Muscle of back (tissue), 11 donors: ENCODE data around the gene DUS1L. TPM values are rescaled to one million over a fixed set of nuclear protein-coding genes. Genes with fewer than 3 reads are reported as not detected.

Experiments
- DNase-seq, 3 donors: peaks; one replicate each; pipeline versions ENCODE4 v3.0.0 to v3.0.0-alpha.2; 2013
- polyA plus RNA-seq, 10 donors: library from polyadenylated mRNA; unstranded; fragments of 120-200 nt; gene quantifications; one replicate each; pipeline ENCODE4 v1.2.1, GENCODE V29; 2013; ENCODE audit not compliant: insufficient read length in 10 of 10

DUS1L gene
- polyA plus RNA-seq, 10 donors: 43.1 to 61.5 (median 53.2) TPM

- peak in 1 of 3 donors; percentile 2 for DNase-seq
Observed at GRCh38 chr17:82058230-82058854, 7.3 kb downstream of the DUS1L start.

DNA sequence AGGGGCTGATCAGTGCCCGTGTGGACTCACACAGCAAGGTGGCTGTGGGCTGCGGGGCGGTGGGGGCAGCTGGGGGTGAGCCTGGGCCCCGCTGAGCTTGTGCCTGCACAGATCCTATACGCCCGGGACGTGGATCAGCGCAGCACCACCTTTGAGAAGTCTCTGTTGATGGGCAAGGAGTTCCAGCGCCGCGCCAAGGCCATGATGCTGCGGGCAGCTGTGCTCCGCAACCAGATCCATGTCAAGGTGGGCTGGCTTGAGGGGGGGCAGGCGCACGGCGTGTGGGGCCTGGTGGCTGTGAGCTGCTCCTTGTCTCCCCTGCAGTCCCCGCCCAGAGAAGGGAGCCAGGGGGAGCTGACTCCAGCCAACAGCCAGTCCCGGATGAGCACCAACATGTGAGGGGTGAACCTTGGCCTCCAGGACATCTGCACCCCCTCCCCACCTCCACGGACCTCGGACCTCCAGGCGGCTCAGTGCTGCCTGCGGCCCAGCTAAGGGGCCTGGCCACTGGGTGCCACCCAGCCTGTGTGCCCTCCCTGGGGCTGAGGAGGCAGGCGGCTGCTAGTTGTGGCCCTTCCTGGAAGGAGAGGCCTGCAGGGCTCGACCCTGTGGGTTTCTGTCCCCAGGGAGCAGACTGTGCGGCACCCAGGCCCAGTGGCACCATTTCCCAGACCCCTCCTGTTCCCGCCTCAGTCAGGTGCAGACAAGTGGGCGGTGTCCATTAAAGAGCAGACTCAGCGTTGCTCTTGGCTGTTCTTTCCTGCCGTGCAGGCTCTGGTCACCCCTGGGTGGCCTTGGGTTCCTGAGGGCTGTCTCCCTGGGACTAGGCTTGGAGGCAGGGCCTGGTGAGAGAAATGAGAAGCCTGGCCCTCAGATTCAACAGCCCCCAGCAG, 8.6 kb downstream of the DUS1L start:
- DNase-seq: peak in 1 of 3 donors; percentile 11

DNA sequence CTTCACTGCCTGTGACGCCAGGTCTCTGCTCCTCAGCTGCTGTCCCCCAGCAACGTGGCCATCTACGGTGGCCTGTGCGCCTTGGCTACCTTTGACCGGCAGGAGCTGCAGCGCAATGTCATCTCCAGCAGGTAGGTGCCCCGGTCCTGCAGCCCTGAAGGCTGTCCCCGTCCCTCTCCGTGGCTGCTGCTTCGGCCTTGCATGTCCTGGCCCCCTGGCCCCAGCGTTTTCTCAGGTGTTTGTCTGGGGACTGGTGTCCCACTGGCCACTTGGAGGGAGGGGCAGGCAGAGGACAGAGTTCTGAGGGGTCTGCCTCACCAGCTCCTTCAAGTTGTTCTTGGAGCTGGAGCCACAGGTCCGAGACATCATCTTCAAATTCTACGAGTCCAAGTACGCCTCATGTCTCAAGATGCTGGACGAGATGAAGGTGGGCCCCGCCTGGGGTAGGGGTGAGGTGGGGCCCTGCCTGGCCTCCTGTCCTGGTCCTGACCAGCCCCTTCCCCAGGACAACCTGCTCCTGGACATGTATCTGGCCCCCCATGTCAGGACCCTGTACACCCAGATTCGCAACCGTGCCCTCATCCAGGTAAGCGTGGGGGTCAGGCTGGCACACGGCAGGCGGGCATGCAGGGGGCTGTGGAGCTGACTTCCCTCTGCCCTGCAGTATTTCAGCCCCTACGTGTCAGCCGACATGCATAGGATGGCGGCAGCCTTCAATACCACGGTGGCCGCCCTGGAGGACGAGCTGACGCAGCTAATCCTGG, 9.5 kb downstream of the DUS1L start:
- DNase-seq: peak in 1 of 3 donors; percentile 2

DNA sequence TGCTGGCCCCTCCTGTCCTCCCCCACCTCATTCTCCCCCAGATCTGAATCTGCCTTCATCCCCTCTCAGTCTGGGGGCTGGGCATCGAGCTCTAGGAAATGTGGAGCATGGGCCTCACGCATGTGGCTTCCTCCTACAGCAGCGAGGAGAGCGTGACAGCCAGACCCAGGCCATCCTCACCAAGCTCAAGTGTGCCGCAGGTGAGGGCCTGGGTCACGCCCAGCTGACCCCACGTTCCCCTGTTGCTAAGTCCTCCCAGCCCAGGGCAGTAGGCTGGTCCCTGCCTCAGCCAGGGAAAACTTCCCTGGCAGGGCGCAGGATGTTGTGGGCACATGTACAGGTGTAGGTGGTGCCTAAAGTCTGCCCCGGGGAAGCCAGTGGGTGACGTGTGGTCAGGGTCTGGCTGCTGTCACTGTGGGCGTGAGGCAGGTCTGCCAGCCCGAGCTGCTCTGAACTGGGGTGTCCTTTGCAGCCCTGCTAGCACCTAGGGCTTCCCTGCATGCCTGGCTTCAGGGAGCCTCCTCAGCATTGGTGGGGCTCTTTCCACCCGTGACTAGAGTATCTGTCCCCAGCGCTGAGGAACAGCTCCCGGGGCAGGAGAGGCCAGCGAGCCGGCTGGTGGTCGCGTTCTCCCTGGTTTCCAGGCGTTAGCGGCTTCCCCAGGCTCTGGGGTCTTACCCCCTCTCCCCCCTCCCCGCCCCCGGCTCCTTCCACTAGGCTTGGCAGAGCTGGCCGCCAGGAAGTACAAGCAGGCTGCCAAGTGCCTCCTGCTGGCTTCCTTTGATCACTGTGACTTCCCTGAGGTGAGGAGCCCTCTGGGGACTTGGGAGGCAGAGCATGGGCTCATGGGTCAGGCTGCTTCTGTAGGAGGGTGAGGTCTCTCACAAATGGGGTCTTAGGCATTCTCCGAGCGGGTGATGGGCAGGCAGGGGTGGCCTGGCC, 10.3 kb downstream of the DUS1L start:
- DNase-seq: peak in 1 of 3 donors; percentile 1

- peak in 1 of 3 donors; percentile 2 for DNase-seq
Observed at GRCh38 chr17:82054351-82055022, 11.1 kb downstream of the DUS1L start.

- DNase-seq: peak in 1 of 3 donors; percentile 5
Observed at GRCh38 chr17:82053556-82054263, 11.9 kb downstream of the DUS1L start.

DNA sequence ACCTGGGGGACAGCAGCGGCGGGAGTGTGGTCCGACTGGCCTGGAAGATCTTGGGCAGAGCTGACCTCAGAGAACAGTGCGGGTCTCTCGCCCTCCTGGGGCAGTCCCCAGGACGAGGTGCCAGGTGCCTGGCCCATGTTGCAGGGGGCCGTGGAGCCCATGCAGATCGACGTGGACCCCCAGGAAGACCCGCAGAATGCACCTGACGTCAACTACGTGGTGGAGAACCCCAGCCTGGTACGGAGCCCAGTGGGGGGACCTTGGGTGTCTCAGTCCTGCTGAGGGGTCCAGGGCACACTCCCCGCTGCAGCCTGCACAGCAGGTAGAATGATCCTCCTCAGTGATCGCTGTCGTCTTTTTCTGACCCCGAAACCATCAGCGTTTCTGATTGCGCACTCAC, 12.5 kb downstream of the DUS1L start:
- peak in 1 of 3 donors; percentile 0 for DNase-seq

DNA sequence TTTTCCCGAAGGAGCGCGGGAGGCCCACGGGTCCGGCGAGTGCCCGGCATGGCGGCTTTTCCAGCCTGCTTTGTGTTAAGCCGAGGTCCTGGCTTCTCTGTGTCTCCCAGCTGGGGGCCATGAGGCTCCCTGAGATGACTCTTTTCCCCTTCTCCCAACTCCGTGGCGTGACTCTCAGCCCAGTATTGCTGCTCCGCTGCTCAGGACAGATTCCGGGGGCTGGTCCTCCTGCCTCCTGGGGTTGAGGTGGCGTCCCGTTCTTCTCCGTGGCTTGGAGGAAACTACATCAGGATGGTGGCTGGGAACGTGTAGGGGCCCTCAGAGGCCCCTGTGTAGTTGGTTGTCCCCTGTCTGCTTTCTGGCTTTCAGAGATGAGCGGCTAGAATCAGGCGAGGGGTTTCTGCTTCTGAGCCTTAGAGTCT, 13.0 kb downstream of the DUS1L start:
- DNase-seq: no peak

GRCh38 chr17:82051776-82052637, 13.6 kb downstream of the DUS1L start, which contains the start of the genes GPS1 and RFNG:
Gene GPS1, plus strand, starts transcription at chr17:82051898. Its CDS starts 34 bp downstream, at chr17:82051932.
Gene RFNG, minus strand, starts transcription at chr17:82051811. Its CDS starts 45 bp downstream, at chr17:82051766.
- DNase-seq: peak; percentile 47 to 88 (median 77)

GRCh38 chr17:82050761-82051641, 14.6 kb downstream of the DUS1L start:
- DNase-seq: peak in 1 of 3 donors; percentile 54

- peak in 1 of 3 donors; percentile 2 for DNase-seq
Observed at GRCh38 chr17:82050152-82050760, 15.3 kb downstream of the DUS1L start.

- no peak for DNase-seq
Observed at GRCh38 chr17:82049521-82049971, 16.1 kb downstream of the DUS1L start.

DNA sequence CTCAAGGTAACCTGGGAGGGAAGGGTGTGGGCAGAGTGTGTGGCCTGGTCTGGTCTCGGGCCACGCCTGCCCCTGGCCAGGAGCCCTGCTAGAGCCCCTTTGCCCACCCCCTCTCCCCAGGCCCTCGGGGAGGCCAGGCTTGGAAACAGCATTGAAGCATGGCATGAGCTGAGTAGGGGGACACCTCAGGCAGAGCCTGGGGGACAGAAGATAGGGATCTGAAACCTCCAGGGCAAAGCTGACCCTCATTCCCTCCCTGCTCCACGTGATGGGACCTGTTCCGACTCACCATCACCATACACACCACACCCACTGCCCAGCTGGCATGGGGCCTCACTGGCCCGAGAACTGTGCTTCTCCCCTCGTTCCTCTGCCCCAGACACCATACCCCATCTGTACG, 16.5 kb downstream of the DUS1L start:
- DNase-seq: no peak

DNA sequence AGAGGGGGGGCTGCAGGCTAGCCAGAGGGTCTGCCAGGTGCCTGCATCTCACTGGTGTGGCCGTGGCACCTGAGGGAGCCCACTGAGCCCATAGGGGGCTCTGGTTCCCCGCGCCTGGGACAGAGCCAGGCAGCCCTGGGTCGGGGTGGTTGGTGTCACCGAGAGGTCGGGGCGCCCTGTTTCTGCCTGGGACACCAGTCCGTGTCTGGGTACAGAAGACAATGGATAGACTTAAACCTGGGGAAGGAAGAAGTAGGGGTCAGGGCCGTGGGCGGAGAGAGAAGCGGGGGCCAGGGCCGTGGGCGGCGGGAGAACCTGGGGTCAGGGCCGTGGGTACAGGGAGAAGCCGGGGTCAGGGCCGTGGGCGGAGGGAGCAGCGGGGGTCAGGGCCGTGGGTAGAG, 17.0 kb downstream of the DUS1L start:
- DNase-seq: no peak

- no peak for DNase-seq
Observed at GRCh38 chr17:82047914-82048570, 17.6 kb downstream of the DUS1L start.

GRCh38 chr17:82047379-82047778, 18.2 kb downstream of the DUS1L start:
- no peak for DNase-seq
